Spinal cord (tissue), 10 donors: ENCODE data around the gene JAZF1. TPM values are rescaled to one million over a fixed set of nuclear protein-coding genes. Genes with fewer than 3 reads are reported as not detected.

Source experiments
- DNase-seq, 6 donors: peaks; one replicate each; pipeline versions ENCODE4 v3.0.0 to v3.0.0-alpha.2; 2013 to 2015; ENCODE audit warnings: low spot score in 6 of 6, low read depth in 4 of 6
- H3K27ac ChIP-seq: one replicate; pipeline ENCODE4 v1.5.1; 2013; ENCODE audit warnings: low read depth, low read length, control low read depth
- H3K27me3 ChIP-seq: one replicate; pipeline ENCODE4 v1.6.1; 2013; ENCODE audit warnings: low read length; ENCODE audit not compliant: control insufficient read depth, insufficient read depth
- H3K36me3 ChIP-seq: one replicate; pipeline ENCODE4 v1.6.1; 2013; ENCODE audit warnings: low read length; ENCODE audit not compliant: control insufficient read depth, insufficient read depth
- H3K4me1 ChIP-seq: one replicate; pipeline ENCODE4 v1.6.1; 2013; ENCODE audit warnings: low read length; ENCODE audit not compliant: control insufficient read depth, insufficient read depth
- H3K4me3 ChIP-seq: one replicate; pipeline ENCODE4 v1.5.1; 2013; ENCODE audit warnings: low read depth, low read length, control low read depth
- H3K9me3 ChIP-seq: one replicate; pipeline ENCODE4 v1.6.1; 2013; ENCODE audit warnings: low read length; ENCODE audit not compliant: control insufficient read depth, insufficient read depth
- whole genome bisulfite sequencing: methylation state at CpG from one replicate; pipeline ENCODE4 v1.1.5; 2013; ENCODE audit warnings: missing lambda C conversion rate; ENCODE audit not compliant: insufficient coverage; 5-methylcytosine and 5-hydroxymethylcytosine counted together
- polyA plus RNA-seq, 2 donors: library from polyadenylated mRNA; unstranded; fragments of 120-200 nt; gene quantifications; one replicate each; pipeline ENCODE4 v1.2.1, GENCODE V29; 2013; ENCODE audit not compliant: insufficient read length in 2 of 2
- total RNA-seq, 2 donors: library from RNA; depleted of rRNA in 1 of 2; stranded (reverse); fragments of 120-200 nt in 1 of 2; fragments of >200 nt in 1 of 2; gene quantifications; one replicate each; pipeline versions ENCODE4 v1.2.3 to v1.2.4, GENCODE V29; 2013 to 2014
- donor health status: healthy.

JAZF1 gene
- total and polyA plus RNA-seq, 4 donors: 20.7 to 66.0 (median 50.5) TPM

DNA sequence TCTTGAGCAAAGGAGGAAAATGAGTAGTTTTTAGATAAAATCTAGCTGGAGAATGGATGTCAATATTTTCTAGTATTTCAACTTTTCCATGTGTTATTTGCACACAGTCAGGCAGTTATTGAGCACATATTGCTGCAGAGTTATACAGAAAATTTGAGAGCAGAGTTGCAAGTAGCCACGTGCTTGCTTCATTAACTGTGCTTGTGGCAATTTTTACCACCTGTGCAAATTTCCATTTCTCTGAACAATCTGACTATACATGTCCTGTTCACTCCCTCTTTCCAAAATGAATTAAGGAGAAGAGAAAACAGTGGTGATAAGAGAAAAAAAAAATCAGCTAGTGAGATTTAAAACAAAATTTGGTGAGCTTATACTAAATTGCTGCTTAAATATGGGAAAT, 262.1 kb downstream of the JAZF1 start:
- H3K9me3 ChIP-seq: no peaks in the 10 kb centered on the region
- no peaks in the 10 kb centered on the region for H3K36me3 ChIP-seq
- no peaks in the 10 kb centered on the region for H3K27me3 ChIP-seq
- H3K4me3 ChIP-seq: no peak overlapping the region
- WGBS: no CpG with 5 or more reads among the region's 1 CpG
- peaks cover 3% of the 10 kb centered on the region for H3K4me1 ChIP-seq
- DNase-seq: no peak
- no peak overlapping the region for H3K27ac ChIP-seq

DNA sequence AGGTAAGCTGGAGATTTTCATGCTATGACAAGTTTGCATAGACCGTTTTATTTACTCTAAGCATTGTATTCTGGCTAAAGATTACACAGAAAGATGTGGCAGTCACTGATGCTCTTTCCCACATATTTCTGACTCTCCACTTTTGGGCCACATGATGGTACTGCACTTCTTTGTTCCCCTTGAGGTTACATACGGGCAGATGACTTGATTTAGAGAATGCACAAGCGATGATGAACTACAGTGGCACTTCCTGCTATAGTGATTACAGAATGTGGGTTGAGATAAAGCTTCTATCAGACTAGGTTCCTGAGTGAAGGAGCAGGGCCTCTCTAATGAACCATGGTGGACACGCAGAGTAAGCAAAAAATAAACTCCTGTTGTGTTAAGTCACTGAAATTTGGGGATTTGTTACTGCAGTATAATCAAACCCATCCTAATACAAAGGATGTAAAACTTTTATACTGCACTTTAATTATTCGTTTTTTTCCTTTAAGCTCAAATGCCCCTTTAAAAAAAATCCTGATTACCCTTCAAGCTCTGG, 262.8 kb downstream of the JAZF1 start:
- Histone ChIP-seq H3K4me1 (no peaks in the 10 kb centered on the region), H3K9me3 (no peaks in the 10 kb centered on the region), H3K4me3 (no peak overlapping the region), H3K27ac (no peak overlapping the region), H3K27me3 (no peaks in the 10 kb centered on the region), H3K36me3 (no peaks in the 10 kb centered on the region)
- WGBS: 97% methylated on average over 4 of the region's 5 CpGs
- no peak for DNase-seq

DNA sequence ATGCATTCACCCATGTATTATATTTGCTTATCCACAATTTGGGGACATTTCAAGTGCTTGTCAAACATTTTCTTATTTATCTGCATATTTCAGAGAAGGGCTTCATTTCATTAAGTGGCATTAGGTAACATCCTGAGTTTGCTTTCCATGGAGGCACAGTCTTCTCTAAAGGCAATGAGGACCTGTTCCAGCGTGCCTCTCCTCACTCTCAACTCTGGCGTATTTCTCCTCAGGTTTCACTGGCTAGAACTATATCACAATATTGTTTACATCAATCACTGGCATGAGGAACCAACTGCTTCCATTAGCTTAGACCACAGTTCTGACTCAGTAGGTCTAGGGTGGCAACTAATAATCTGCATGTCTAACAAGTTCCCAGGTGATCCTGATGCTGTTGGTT, 263.5 kb downstream of the JAZF1 start:
- DNase-seq: no peak

DNA sequence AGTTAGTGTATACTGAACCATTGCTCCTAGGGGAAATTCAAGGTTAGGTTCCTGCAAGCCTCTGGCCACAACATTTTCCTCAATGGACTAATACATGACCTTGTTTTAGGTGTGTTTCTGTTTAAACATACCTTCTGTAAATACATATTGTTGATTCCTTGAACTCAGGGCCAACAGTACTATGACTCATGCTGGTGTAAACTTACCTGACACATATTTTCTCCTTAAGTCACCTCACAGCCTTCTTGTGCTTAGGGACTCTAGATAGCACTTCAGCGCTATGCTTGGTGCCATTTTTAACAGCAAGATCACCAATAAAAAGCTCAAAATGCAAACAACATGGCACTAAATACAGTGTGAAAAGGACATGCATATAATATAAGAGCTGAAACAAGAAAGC, 264.2 kb downstream of the JAZF1 start:
- Histone ChIP-seq H3K9me3 (no peaks in the 10 kb centered on the region), H3K4me1 (no peaks in the 10 kb centered on the region), H3K4me3 (no peak overlapping the region), H3K27ac (no peak overlapping the region), H3K36me3 (no peaks in the 10 kb centered on the region), H3K27me3 (no peaks in the 10 kb centered on the region)
- WGBS: no CpG with 5 or more reads among the region's 1 CpG
- no peak for DNase-seq

More for the DNA sequence above, 263.5 kb downstream of the JAZF1 start:
- Histone ChIP-seq H3K4me3 (no peak overlapping the region), H3K4me1 (no peaks in the 10 kb centered on the region), H3K9me3 (no peaks in the 10 kb centered on the region), H3K36me3 (no peaks in the 10 kb centered on the region), H3K27ac (no peak overlapping the region), H3K27me3 (no peaks in the 10 kb centered on the region)
- WGBS: 100% methylated on average over 1 of the region's 2 CpGs

DNA sequence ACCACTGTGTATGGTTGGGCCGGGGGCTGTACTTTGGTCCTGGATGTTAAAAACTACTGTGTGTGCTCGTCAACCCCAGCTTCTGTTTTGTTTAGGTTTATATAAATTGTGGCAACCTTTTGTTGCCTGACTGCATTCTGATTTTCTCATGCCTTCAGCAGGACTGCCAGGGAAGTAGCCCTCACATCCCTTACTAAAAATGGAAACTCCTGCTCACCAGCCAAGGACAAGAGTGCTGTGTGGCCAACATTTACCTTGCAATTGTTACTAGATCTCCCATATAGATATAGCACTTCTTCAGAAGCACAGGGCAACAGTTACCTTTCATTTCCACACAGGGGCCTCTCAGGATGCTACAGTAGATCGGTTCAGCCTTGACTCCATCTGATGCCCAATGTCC, 266.2 kb downstream of the JAZF1 start:
- Histone ChIP-seq H3K36me3 (no peaks in the 10 kb centered on the region), H3K27me3 (no peaks in the 10 kb centered on the region), H3K4me3 (no peak overlapping the region), H3K27ac (no peak overlapping the region), H3K4me1 (peaks cover 6% of the 10 kb centered on the region), H3K9me3 (no peaks in the 10 kb centered on the region)
- no peak for DNase-seq
- 85% methylated on average over 2 of the region's 3 CpGs for WGBS

DNA sequence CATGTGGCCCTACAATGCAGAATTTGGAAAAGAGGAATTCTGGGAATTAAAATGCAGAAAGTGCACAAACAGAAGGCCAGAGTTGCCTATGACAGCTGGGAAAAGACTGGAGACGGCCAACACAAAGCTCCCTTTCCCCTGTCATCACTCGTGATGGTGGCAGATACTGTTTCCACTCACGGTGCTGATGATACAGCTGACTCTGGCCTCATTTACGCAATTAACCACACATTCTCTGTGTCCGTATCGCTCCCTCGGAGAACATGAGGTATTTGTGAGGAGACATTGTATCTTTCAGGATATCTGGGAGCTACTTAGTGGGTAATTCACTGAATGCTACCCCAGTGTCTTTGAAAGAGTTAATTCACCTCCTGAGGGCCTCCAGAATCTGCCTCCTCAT, 267.8 kb downstream of the JAZF1 start:
- no peak overlapping the region for H3K27ac ChIP-seq
- H3K27me3 ChIP-seq: no peaks in the 10 kb centered on the region
- no peaks in the 10 kb centered on the region for H3K36me3 ChIP-seq
- peaks cover 6% of the 10 kb centered on the region for H3K4me1 ChIP-seq
- no peaks in the 10 kb centered on the region for H3K9me3 ChIP-seq
- DNase-seq: no peak
- 71% methylated on average over 1 of the region's 7 CpGs for WGBS
- no peak overlapping the region for H3K4me3 ChIP-seq

DNA sequence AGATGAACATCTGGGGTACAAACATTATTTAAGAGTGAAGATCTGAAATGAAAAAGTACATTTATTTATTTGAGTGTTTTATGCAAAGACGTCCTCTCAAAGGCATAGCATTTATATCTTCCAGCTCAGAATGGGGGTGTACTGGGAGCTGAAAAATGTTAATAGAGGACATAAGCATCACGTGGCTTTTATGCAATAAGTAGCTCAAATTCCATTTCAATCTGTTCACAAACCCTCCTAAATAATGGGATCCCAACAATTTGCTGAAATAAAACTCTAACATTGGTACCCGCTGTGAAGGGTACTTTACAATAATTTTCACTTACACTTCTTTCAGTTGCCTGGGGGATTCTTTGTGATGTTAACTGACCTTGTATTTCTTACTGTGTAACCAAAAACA, 268.7 kb downstream of the JAZF1 start:
- peaks cover 6% of the 10 kb centered on the region for H3K4me1 ChIP-seq
- no peak overlapping the region for H3K4me3 ChIP-seq
- no peaks in the 10 kb centered on the region for H3K27me3 ChIP-seq
- H3K27ac ChIP-seq: no peak overlapping the region
- H3K36me3 ChIP-seq: no peaks in the 10 kb centered on the region
- no peak for DNase-seq
- no peaks in the 10 kb centered on the region for H3K9me3 ChIP-seq
- WGBS: no CpG with 5 or more reads among the region's 3 CpGs

DNA sequence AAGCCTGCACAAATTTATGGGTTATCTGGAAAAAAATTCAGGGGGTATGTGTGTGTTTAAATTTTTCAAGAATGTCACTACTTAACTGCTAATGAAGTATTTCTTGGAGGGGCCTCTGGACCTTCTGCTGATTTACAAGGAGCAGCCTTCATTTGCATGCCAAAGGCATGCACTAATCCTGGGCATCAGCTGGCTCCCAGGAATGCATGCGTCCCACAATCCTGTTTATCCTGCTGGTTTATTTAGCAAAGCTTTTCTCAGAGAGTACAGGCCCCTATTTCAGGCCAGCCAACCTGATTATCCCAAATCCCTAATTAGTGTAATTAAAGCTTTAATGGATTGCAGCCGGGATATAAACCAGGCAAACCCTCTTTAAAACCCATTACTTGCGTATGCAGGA, 270.3 kb downstream of the JAZF1 start:
- Histone ChIP-seq H3K4me1 (peaks cover 9% of the 10 kb centered on the region), H3K27me3 (no peaks in the 10 kb centered on the region), H3K27ac (peak overlapping the region; percentile 55), H3K9me3 (no peaks in the 10 kb centered on the region), H3K36me3 (no peaks in the 10 kb centered on the region), H3K4me3 (no peak overlapping the region)
- peak in 5 of 6 donors; percentile 35 to 90 (median 45) for DNase-seq
- 51% methylated on average over 2 of the region's 3 CpGs for WGBS

DNA sequence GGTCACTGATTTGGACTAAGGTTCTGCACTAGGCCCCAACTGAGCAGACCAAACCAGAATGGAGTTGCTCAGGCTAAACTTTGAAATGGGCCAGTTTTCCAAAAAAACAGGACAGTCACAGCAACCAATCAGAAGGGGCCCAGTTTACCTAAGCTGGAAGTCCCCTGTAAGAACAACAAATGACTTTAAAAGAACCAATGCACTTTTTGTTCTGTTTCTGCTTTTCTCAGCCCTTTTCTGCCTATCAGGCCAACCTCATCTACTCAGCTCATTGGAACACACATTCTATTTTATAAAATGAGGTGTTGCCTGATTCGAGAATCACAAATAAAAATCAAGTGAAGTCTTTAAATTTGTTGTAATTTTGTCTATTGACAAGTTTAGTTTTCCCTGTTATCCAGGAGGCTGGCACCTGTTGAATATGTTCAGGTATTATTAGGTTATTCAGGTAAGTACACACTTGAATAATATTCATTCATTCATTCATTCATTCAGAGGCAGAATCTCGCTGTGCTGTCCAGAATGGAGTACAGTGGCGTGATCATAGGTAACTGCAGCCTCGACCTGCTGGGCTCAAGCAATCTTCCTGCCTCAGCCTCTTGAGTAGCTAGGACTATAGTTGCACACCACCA, 271.9 kb downstream of the JAZF1 start:
- Histone ChIP-seq H3K27ac (no peak overlapping the region), H3K27me3 (no peaks in the 10 kb centered on the region), H3K36me3 (no peaks in the 10 kb centered on the region), H3K4me1 (peaks cover 9% of the 10 kb centered on the region), H3K9me3 (no peaks in the 10 kb centered on the region), H3K4me3 (no peak overlapping the region)
- 83% methylated on average over 1 of the region's 4 CpGs for WGBS
- no peak for DNase-seq

DNA sequence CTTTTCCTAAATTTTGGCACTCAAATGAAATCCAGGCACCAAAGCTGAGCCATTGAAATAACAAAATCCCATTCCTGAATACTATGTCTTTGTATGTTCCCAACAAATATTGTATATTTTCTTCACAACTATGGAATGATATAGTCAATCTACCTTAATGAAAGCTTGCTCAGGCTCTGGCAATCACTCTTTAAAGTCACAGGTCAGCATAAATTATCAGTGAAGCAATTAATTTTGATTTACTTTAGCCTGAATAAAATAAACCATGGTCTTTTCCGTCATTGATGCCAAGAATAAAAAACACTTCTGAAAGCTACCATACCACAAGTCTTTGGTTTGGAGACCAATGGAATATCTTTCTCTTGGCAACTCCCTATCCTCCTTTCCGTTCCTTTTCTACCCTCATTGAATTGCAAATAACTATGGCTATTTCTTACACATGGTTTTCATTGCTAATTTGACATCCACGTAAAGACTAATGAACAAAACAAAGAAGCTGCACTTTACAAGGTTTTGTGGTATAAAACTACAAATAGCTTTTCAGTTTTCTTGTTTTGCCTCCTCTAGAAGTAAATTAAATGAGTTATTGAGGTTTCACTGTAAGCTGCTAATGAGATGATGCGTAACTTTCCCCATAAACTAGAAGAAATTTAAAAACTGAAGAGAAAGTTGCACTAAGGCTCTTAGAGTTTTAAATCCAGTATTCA, 274.1 kb downstream of the JAZF1 start:
- Histone ChIP-seq H3K27me3 (no peaks in the 10 kb centered on the region), H3K36me3 (no peaks in the 10 kb centered on the region), H3K27ac (no peak overlapping the region), H3K4me3 (no peak overlapping the region), H3K9me3 (no peaks in the 10 kb centered on the region), H3K4me1 (peaks cover 9% of the 10 kb centered on the region)
- DNase-seq: peak in 2 of 6 donors; percentile 16 to 17
- WGBS: 40% methylated on average over 1 of the region's 4 CpGs
